Spinal cord (tissue), 10 donors: ENCODE data around the gene CARD8. TPM values are rescaled to one million over a fixed set of nuclear protein-coding genes. Genes with fewer than 3 reads are reported as not detected.
"Not testable (repeated sequence)": the region's sequence is repeated elsewhere in the genome, so short reads cannot be mapped to it uniquely, and the experiment has no call there.

ENCODE experiments used
- DNase-seq, 6 donors: peaks; one replicate each; pipeline versions ENCODE4 v3.0.0 to v3.0.0-alpha.2; 2013 to 2015; ENCODE audit warnings: low spot score in 6 of 6, low read depth in 4 of 6
- H3K27ac ChIP-seq: one replicate; pipeline ENCODE4 v1.5.1; 2013; ENCODE audit warnings: low read depth, low read length, control low read depth
- H3K27me3 ChIP-seq: one replicate; pipeline ENCODE4 v1.6.1; 2013; ENCODE audit warnings: low read length; ENCODE audit not compliant: control insufficient read depth, insufficient read depth
- H3K36me3 ChIP-seq: one replicate; pipeline ENCODE4 v1.6.1; 2013; ENCODE audit warnings: low read length; ENCODE audit not compliant: control insufficient read depth, insufficient read depth
- H3K4me1 ChIP-seq: one replicate; pipeline ENCODE4 v1.6.1; 2013; ENCODE audit warnings: low read length; ENCODE audit not compliant: control insufficient read depth, insufficient read depth
- H3K4me3 ChIP-seq: one replicate; pipeline ENCODE4 v1.5.1; 2013; ENCODE audit warnings: low read depth, low read length, control low read depth
- H3K9me3 ChIP-seq: one replicate; pipeline ENCODE4 v1.6.1; 2013; ENCODE audit warnings: low read length; ENCODE audit not compliant: control insufficient read depth, insufficient read depth
- WGBS: methylation state at CpG from one replicate; pipeline ENCODE4 v1.1.5; 2013; ENCODE audit warnings: missing lambda C conversion rate; ENCODE audit not compliant: insufficient coverage; 5-methylcytosine and 5-hydroxymethylcytosine counted together
- polyA plus RNA-seq, 2 donors: library from polyadenylated mRNA; unstranded; fragments of 120-200 nt; gene quantifications; one replicate each; pipeline ENCODE4 v1.2.1, GENCODE V29; 2013; ENCODE audit not compliant: insufficient read length in 2 of 2
- total RNA-seq, 2 donors: library from RNA; depleted of rRNA in 1 of 2; stranded (reverse); fragments of 120-200 nt in 1 of 2; fragments of >200 nt in 1 of 2; gene quantifications; one replicate each; pipeline versions ENCODE4 v1.2.3 to v1.2.4, GENCODE V29; 2013 to 2014
- donor health status: healthy.

The CARD8 gene
- total and polyA plus RNA-seq, 4 donors: 35.8 to 48.4 (median 44.2) TPM

GRCh38 chr19:48291489-48291815 lies 35.7 kb upstream of the CARD8 start:
- H3K27me3 ChIP-seq, DNase-seq, H3K27ac ChIP-seq, H3K36me3 ChIP-seq, H3K9me3 ChIP-seq: not testable (repeated sequence)
- Histone ChIP-seq H3K4me1 (peaks cover 17% of the 10 kb centered on the region), H3K4me3 (peak overlapping the region; percentile 56)
- 37% methylated on average over 7 of the region's 11 CpGs for WGBS

GRCh38 chr19:48290771-48291488 lies 35.2 kb upstream of the CARD8 start:
- H3K4me1 ChIP-seq: peaks cover 17% of the 10 kb centered on the region
- no peaks in the 10 kb centered on the region for H3K9me3 ChIP-seq
- peaks cover 8% of the 10 kb centered on the region for H3K36me3 ChIP-seq
- H3K27me3 ChIP-seq: no peaks in the 10 kb centered on the region
- peak overlapping the region; percentile 56 for H3K4me3 ChIP-seq
- peak overlapping the region; percentile 78 for H3K27ac ChIP-seq
- peak; percentile 60 to 94 (median 72) for DNase-seq
- WGBS: under 1% methylated on average over 45 of the region's 45 CpGs

GRCh38 chr19:48290401-48290770 lies 34.7 kb upstream of the CARD8 start:
- 11% methylated on average over 4 of the region's 10 CpGs for WGBS
- peak in 1 of 6 donors; percentile 64 for DNase-seq

GRCh38 chr19:48287748-48288147 lies 32.0 kb upstream of the CARD8 start:
- Histone ChIP-seq H3K9me3 (no peaks in the 10 kb centered on the region), H3K27me3 (no peaks in the 10 kb centered on the region), H3K27ac (no peak overlapping the region), H3K4me1 (peaks cover 17% of the 10 kb centered on the region), H3K4me3 (no peak overlapping the region), H3K36me3 (peaks cover 39% of the 10 kb centered on the region)
- WGBS: 100% methylated on average over 1 of the region's 3 CpGs
- DNase-seq: no peak

More at GRCh38 chr19:48290401-48290770, 34.7 kb upstream of the CARD8 start:
- Histone ChIP-seq H3K27me3 (no peaks in the 10 kb centered on the region), H3K4me1 (peaks cover 17% of the 10 kb centered on the region), H3K36me3 (peaks cover 13% of the 10 kb centered on the region), H3K4me3 (no peak overlapping the region), H3K9me3 (no peaks in the 10 kb centered on the region), H3K27ac (no peak overlapping the region)

GRCh38 chr19:48284896-48285295 lies 29.2 kb upstream of the CARD8 start:
- peaks cover 55% of the 10 kb centered on the region for H3K36me3 ChIP-seq

GRCh38 chr19:48283908-48284307 lies 28.2 kb upstream of the CARD8 start:
- Histone ChIP-seq H3K9me3 (no peaks in the 10 kb centered on the region), H3K4me3 (no peak overlapping the region), H3K27ac (no peak overlapping the region), H3K4me1 (no peaks in the 10 kb centered on the region), H3K36me3 (peaks cover 59% of the 10 kb centered on the region), H3K27me3 (no peaks in the 10 kb centered on the region)
- no peak for DNase-seq
- 100% methylated on average over 7 of the region's 7 CpGs for WGBS

More at GRCh38 chr19:48284896-48285295, 29.2 kb upstream of the CARD8 start:
- no peaks in the 10 kb centered on the region for H3K27me3 ChIP-seq
- 71% methylated on average over 3 of the region's 4 CpGs for WGBS
- H3K27ac ChIP-seq: no peak overlapping the region
- no peak for DNase-seq
- H3K4me1 ChIP-seq: no peaks in the 10 kb centered on the region
- no peaks in the 10 kb centered on the region for H3K9me3 ChIP-seq
- H3K4me3 ChIP-seq: no peak overlapping the region

GRCh38 chr19:48279747-48280146 lies 24.0 kb upstream of the CARD8 start:
- no peak overlapping the region for H3K4me3 ChIP-seq
- H3K27ac ChIP-seq: no peak overlapping the region
- peaks cover 39% of the 10 kb centered on the region for H3K36me3 ChIP-seq
- no peaks in the 10 kb centered on the region for H3K9me3 ChIP-seq
- no peak for DNase-seq
- 90% methylated on average over 8 of the region's 9 CpGs for WGBS
- no peaks in the 10 kb centered on the region for H3K27me3 ChIP-seq
- H3K4me1 ChIP-seq: no peaks in the 10 kb centered on the region

- peaks cover 5% of the 10 kb centered on the region for H3K36me3 ChIP-seq
- H3K27me3 ChIP-seq: no peaks in the 10 kb centered on the region
- no peak for DNase-seq
- peaks cover 17% of the 10 kb centered on the region for H3K4me1 ChIP-seq
- WGBS: 88% methylated on average over 5 of the region's 6 CpGs
- H3K27ac ChIP-seq: no peak overlapping the region
- no peak overlapping the region for H3K4me3 ChIP-seq
- H3K9me3 ChIP-seq: no peaks in the 10 kb centered on the region
Observed at GRCh38 chr19:48274938-48275337, 19.2 kb upstream of the CARD8 start.

- H3K27ac ChIP-seq: no peak overlapping the region
- H3K36me3 ChIP-seq: no peaks in the 10 kb centered on the region
- H3K9me3 ChIP-seq: no peaks in the 10 kb centered on the region
- H3K4me1 ChIP-seq: peaks cover 17% of the 10 kb centered on the region
- no peak overlapping the region for H3K4me3 ChIP-seq
- H3K27me3 ChIP-seq: no peaks in the 10 kb centered on the region
- no CpG with 5 or more reads among the region's 3 CpGs for whole genome bisulfite sequencing
- no peak for DNase-seq
Observed at GRCh38 chr19:48274173-48274572, 18.5 kb upstream of the CARD8 start.

- H3K4me3 ChIP-seq: peak overlapping the region; percentile 70
- no peaks in the 10 kb centered on the region for H3K9me3 ChIP-seq
- peak overlapping the region; percentile 75 for H3K27ac ChIP-seq
- H3K27me3 ChIP-seq: no peaks in the 10 kb centered on the region
- DNase-seq: peak in 4 of 6 donors; percentile 35 to 79 (median 68)
- H3K4me1 ChIP-seq: peaks cover 17% of the 10 kb centered on the region
- no peaks in the 10 kb centered on the region for H3K36me3 ChIP-seq
- 4% methylated on average over 39 of the region's 40 CpGs for WGBS
Observed at GRCh38 chr19:48271531-48272151, 15.9 kb upstream of the CARD8 start.
